Transverse colon (tissue), 4 donors: ENCODE results near the gene HMX1. TPM values are rescaled to one million over a fixed set of nuclear protein-coding genes. Genes with fewer than 3 reads are reported as not detected.

ENCODE experiments used
- DNase-seq: peaks from one replicate; pipeline ENCODE4 v3.0.0-alpha.2; 2019
- H3K27ac ChIP-seq, 4 donors: fragments of 200-600 bp; sonication (generic); 2 replicates each; pipeline ENCODE4 v1.5.1; 2016 to 2018; ENCODE audit warnings: inconsistent platforms in 4 of 4
- H3K27me3 ChIP-seq: fragments of 200-600 bp; sonication (generic); 2 replicates; pipeline ENCODE4 v1.5.1; 2017; ENCODE audit warnings: inconsistent platforms
- H3K36me3 ChIP-seq, 4 donors: fragments of 200-600 bp; sonication (generic); 2 replicates each; pipeline ENCODE4 v1.5.1; 2017 to 2019; ENCODE audit warnings: inconsistent platforms in 4 of 4
- H3K4me1 ChIP-seq, 4 donors: fragments of 200-600 bp; sonication (generic); 2 replicates each; pipeline ENCODE4 v1.5.1; 2017 to 2020; ENCODE audit warnings: inconsistent platforms in 4 of 4
- H3K4me3 ChIP-seq, 4 donors: fragments of 200-600 bp; sonication (generic); 1 replicate in 1 of 4; 2 replicates in 3 of 4; pipeline versions ENCODE4 v1.5.1 to v1.6.1; 2017 to 2019; ENCODE audit warnings: inconsistent platforms in 4 of 4
- H3K9me3 ChIP-seq, 2 donors: fragments of 200-600 bp; sonication (generic); 2 replicates each; pipeline ENCODE4 v1.5.1; 2017 to 2019; ENCODE audit warnings: inconsistent platforms in 2 of 2
- CTCF ChIP-seq, 5 experiments: fragments of 200-600 bp in 3 of 5; fragments of 450-650 bp in 2 of 5; sonication (generic) in 3 of 5; IDR thresholded peaks; 1 replicate in 2 of 5; 2 replicates in 3 of 5; pipeline ENCODE4 v1.5.1; 2016 to 2017; ENCODE audit warnings: antibody characterized with exemption in 5 of 5, inconsistent platforms in 3 of 5, mild to moderate bottlenecking in 2 of 5, moderate library complexity in 1 of 5
- EP300 ChIP-seq: sonication (generic); formaldehyde crosslinking; IDR thresholded peaks from one replicate; pipeline ENCODE4 v1.6.1; 2017; ENCODE audit warnings: antibody characterized with exemption, low read depth
- POLR2A ChIP-seq: fragments of 450-650 bp; IDR thresholded peaks from one replicate; pipeline ENCODE4 v1.6.1; 2016; ENCODE audit warnings: antibody characterized with exemption, mild to moderate bottlenecking, moderate library complexity
- POLR2AphosphoS5 ChIP-seq, 3 donors: sonication (generic); formaldehyde crosslinking; IDR thresholded peaks; one replicate each; pipeline ENCODE4 v1.6.1; 2016; ENCODE audit warnings: antibody characterized with exemption in 3 of 3
- WGBS, 2 donors: methylation state at CpG; one replicate each; pipeline ENCODE4 v1.1.5; 2018; ENCODE audit warnings: low coverage in 1 of 2; 5-methylcytosine and 5-hydroxymethylcytosine counted together
- in situ Hi-C, 4 donors: fragments of 200-750 bp; cut with MboI; loops; one replicate each; pipeline versions ENCODE4 v1.15.0 to v1.15.1; 2017; ENCODE audit warnings: low sequenced_read_pairs in 3 of 4, low pct_ligation_motif_present in 1 of 4, low pct_unique_long_range_greater_than_20kb in 1 of 4
- intact Hi-C: fragments of 100-400 bp; cut with DNase I; formaldehyde crosslinking; loops from one replicate; pipeline ENCODE4 v1.15.1; 2023; ENCODE audit warnings: low total_unique reads
- total RNA-seq, 4 donors: library from RNA; depleted of rRNA; stranded (reverse); fragments of >200 nt; gene quantifications; one replicate each; pipeline ENCODE4 v1.1.0, GENCODE V29; 2016

HMX1 gene
- total RNA-seq, 4 donors from 2014 or later: not detected

GRCh38 chr4:8886612-8887406, 15.2 kb upstream of the HMX1 start:
- no peak for DNase-seq
- 84 to 85% methylated on average over 2 to 10 of the region's 10 CpGs for WGBS, 2 donors
- no peaks in the 10 kb centered on the region for H3K9me3 ChIP-seq
- H3K4me3 ChIP-seq: no peak overlapping the region
- TF ChIP-seq POLR2AphosphoS5 (IDR thresholded peaks at IDR 0.05) (no peak), EP300 (no peak), CTCF (IDR thresholded peaks at IDR 0.05) (no peak), POLR2A (no peak)
- in situ Hi-C loops (no loop called here), intact Hi-C loops (no loop called here)
- H3K27me3 ChIP-seq: peaks cover 69% of the 10 kb centered on the region
- no peaks in the 10 kb centered on the region for H3K4me1 ChIP-seq
- no peaks in the 10 kb centered on the region for H3K36me3 ChIP-seq
- H3K27ac ChIP-seq: no peak overlapping the region

- DNase-seq: no peak
- in situ Hi-C loops: no loop called here
- H3K27me3 ChIP-seq: peaks cover 52% of the 10 kb centered on the region
- no peaks in the 10 kb centered on the region for H3K4me1 ChIP-seq
- intact Hi-C loops: no loop called here
- H3K36me3 ChIP-seq: no peaks in the 10 kb centered on the region
- H3K4me3 ChIP-seq: no peak overlapping the region
- TF ChIP-seq EP300: no peak
- H3K27ac ChIP-seq: no peak overlapping the region
- no peaks in the 10 kb centered on the region for H3K9me3 ChIP-seq
- WGBS, 2 donors: 10 to 58% methylated on average over 2 to 7 of the region's 14 CpGs
Measured at GRCh38 chr4:8882239-8882638, 10.6 kb upstream of the HMX1 start.

GRCh38 chr4:8880851-8881250, 9.2 kb upstream of the HMX1 start:
- DNase-seq: no peak
- in situ Hi-C loops: no loop called here
- intact Hi-C loops: no loop called here
- 55 to 62% methylated on average over 5 to 9 of the region's 9 CpGs for WGBS, 2 donors
- Histone ChIP-seq H3K27ac (no peak overlapping the region), H3K4me1 (no peaks in the 10 kb centered on the region), H3K36me3 (no peaks in the 10 kb centered on the region), H3K9me3 (no peaks in the 10 kb centered on the region), H3K27me3 (peaks cover 53% of the 10 kb centered on the region), H3K4me3 (no peak overlapping the region)
- TF ChIP-seq POLR2AphosphoS5 (IDR thresholded peaks at IDR 0.05) (no peak), CTCF (IDR thresholded peaks at IDR 0.05) (no peak), POLR2A (no peak), EP300 (no peak)

GRCh38 chr4:8879574-8879973, 7.9 kb upstream of the HMX1 start:
- H3K27me3 ChIP-seq: peaks cover 59% of the 10 kb centered on the region
- intact Hi-C loops: no loop called here
- in situ Hi-C loops: no loop called here

More at GRCh38 chr4:8879574-8879973, 7.9 kb upstream of the HMX1 start:
- Histone ChIP-seq H3K9me3 (no peaks in the 10 kb centered on the region), H3K27ac (no peak overlapping the region), H3K4me1 (no peaks in the 10 kb centered on the region), H3K4me3 (no peak overlapping the region), H3K36me3 (no peaks in the 10 kb centered on the region)
- WGBS, 2 donors: 60 to 75% methylated on average over 2 to 8 of the region's 8 CpGs
- no peak for DNase-seq
- no peak for TF ChIP-seq POLR2A
- TF ChIP-seq POLR2AphosphoS5 (IDR thresholded peaks at IDR 0.05): no peak
- no peak for TF ChIP-seq CTCF (IDR thresholded peaks at IDR 0.05)
- TF ChIP-seq EP300: no peak
